ENCODE data around the gene BCL2L1.
"Not testable (repeated sequence)": the region's sequence is repeated elsewhere in the genome, so short reads cannot be mapped to it uniquely, and the experiment has no call there.

Gene BCL2L1

GRCh38 chr20:31663838-31664695 lies 58.6 kb downstream of the BCL2L1 start:
- H3K27ac ChIP-seq: peak overlapping the region; percentile 56
- no peak for DNase-seq (ENCODE audit: low read depth, low spot score)

DNA sequence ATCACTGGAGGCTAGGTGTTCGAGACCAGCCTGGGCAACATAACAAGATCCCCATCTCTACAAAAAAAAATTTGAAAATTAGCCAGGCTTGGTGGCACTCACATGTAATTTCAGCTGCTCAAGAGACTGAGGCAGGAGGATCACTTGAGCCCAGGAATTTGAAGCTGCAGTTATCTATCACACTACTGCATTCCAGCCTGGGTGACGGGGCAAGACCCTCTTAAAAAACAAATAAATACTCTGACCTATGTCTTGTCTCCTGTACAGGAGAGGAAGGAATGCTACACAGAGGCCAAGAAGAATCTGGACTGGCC lies 59.2 kb downstream of the BCL2L1 start:
- peak overlapping the region; percentile 56 for H3K27ac ChIP-seq

GRCh38 chr20:31662372-31662854 lies 60.3 kb downstream of the BCL2L1 start:
- DNase-seq (ENCODE audit: low read depth, low spot score): no peak
- peak overlapping the region; percentile 56 for H3K27ac ChIP-seq

More for the DNA sequence above, 59.2 kb downstream of the BCL2L1 start:
- no peak for DNase-seq (ENCODE audit: low read depth, low spot score)

DNA sequence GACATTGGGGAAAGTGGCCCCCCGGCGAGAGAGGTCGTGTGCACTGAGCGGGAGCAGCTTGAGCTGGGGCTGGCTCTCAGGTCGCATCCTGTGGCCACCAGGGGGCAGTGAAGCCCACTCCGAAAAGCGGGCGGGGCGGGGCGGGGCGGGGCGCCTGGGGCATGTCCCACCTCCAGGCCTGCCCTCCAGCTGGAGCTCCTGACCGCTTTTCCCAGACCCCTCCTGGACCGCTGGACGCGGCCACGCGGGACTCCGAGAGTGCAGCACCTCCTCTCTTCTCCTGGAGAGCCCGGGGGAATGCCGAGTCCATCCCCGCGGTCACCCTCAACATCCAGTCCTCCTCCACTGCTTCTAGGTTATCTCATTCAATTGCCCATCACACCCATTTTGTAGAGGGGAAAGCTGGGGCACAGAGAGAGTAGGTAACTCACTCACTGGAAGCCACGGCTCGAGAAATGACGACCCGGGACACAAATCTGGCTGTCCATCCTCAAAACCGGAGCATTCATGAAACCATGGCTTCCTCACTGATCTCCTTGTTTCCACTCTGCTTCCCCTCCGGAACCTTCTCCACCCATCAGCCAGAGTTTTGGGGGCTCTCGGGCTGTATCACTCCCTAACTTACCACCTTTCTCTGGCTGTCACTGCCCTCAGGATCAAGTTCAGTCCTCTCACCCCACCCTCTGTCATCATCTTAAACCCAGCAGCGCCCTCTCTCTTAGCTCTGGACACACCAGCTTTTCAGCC lies 60.9 kb downstream of the BCL2L1 start:
- DNase-seq (ENCODE audit: low read depth, low spot score): no peak
- peak overlapping the region; percentile 56 for H3K27ac ChIP-seq

DNA sequence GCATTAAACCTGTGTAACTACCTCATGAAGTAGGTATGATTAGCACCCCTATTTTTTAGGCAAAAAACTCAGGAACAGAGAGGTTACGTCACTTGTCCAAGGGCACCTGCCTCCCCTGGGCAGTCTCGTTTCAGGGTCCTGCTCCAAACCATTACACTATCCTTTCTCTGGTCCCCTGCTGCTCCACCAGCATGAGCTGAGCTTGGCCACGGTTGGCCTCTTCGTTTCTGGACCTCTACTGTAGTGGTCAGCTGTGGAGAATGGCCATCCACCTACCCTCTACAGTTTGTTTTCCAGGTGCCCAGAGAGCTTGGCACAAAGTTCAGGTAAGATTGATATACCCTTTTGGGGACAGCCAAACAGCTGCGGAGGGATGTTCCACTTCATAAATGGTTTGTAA lies 68.1 kb downstream of the BCL2L1 start:
- DNase-seq (ENCODE audit: low read depth, low spot score): no peak
- H3K27ac ChIP-seq: no peak overlapping the region

DNA sequence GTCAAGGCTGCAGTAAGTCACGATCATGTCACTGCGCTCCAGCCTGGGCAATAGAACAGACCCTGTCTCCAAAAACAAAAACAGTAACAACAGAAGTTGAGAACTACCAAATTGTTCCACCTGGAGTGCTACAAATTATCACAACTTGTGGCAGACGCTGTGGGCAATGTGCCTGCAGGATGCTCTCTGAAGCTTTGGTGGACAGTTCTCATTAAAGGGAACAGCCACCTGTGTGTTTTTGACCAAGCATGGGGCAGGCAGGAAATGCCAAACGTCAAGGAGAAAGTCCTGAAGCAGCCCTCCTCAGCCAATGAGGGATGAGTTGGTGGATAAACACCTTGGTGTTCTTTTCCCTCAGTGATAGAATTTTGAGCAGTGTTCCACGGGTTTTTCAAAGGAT lies 69.1 kb downstream of the BCL2L1 start:
- no peak for DNase-seq (ENCODE audit: low read depth, low spot score)
- no peak overlapping the region for H3K27ac ChIP-seq

DNA sequence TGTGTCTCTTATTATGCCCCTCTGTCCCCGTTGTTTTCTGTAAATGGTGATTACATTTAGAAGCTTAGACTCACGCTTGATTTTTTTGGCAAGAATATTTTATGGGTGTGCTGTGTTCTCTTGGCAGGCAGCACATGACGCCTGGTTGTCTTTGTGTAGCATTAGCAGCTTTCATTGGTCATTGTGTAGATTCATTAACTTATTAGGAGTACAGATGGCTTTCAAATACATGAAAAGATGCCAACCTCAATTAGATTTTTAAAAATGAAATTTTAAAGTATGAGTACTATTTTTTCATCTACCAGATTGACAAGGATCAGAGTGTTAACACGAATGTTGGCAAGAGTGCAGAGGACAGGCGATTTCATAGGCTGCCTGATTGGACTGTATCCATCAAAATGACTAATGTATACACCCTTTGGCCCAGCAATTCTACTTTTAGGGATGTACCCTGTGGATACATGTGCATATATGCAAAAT lies 69.7 kb downstream of the BCL2L1 start:
- no peak for DNase-seq (ENCODE audit: low read depth, low spot score)
- H3K27ac ChIP-seq: no peak overlapping the region

- DNase-seq (ENCODE audit: low read depth, low spot score); H3K27ac ChIP-seq: not testable (repeated sequence)
Observed at GRCh38 chr20:31648104-31648503, 74.6 kb downstream of the BCL2L1 start.

DNA sequence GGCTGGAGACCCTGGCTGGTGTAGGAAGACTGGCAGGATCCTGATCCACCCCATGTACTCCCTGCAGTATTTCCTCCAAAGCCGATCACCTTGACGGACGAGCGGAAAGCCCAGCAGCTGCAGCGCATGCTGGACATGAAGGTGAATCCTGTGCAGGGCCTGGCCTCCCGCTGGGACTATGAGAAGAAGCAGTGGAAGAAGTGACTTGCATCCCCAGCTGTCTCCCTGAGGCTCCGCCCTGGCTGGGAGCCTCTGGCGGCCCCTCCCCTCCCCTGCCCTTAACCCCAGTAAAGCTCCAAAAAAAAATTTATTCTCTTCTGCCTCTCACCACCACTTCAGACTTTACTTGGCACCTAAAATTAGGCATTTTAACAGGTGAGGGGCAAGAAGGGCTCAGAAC lies 78.0 kb downstream of the BCL2L1 start:
- H3K27ac ChIP-seq: no peak overlapping the region
- DNase-seq (ENCODE audit: low read depth, low spot score): no peak

DNA sequence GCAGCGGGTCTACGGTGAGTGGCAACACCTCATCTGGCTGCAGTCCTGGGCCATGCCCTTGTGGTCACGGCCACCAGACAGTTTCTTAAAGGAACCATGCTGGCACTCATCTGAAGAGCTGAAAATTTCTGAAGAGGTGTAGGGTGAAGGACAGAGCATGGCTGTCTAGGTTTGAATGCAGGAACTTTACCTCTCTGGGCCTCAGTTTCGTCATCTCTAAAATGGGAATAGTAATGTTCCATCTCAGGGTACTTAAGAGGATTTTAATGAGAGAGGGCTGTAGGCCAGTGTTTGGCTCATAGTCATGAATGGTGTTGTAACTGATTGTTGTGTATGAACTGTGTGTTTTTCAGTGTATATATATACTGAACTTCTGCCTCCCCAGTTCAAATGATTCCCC lies 79.1 kb downstream of the BCL2L1 start:
- no peak overlapping the region for H3K27ac ChIP-seq
- DNase-seq (ENCODE audit: low read depth, low spot score): no peak

- no peak for DNase-seq (ENCODE audit: low read depth, low spot score)
- no peak overlapping the region for H3K27ac ChIP-seq
Observed at GRCh38 chr20:31642837-31643236, 79.8 kb downstream of the BCL2L1 start.

DNA sequence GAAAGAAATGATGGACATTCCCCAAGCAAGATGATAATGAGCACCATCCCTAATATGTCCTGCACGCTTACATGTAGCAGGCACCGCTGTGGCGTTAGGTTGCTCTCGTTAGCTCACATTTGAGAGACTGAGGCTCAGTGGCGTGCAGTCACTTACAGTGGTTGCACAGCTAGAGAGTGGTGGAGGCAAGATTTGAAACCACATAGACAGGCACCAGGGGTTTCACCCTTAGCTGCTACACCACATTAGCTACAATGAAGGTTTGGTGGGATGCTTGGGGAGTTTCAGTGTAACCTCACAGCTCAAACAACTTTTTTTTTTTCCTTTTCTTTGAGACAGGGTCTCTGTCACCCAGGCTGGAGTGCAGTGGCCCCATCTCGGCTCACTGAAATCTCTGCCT lies 81.3 kb downstream of the BCL2L1 start:
- H3K27ac ChIP-seq: no peak overlapping the region
- DNase-seq (ENCODE audit: low read depth, low spot score): no peak

- H3K27ac ChIP-seq: no peak overlapping the region
- no peak for DNase-seq (ENCODE audit: low read depth, low spot score)
Observed at GRCh38 chr20:31640259-31640658, 82.4 kb downstream of the BCL2L1 start.

DNA sequence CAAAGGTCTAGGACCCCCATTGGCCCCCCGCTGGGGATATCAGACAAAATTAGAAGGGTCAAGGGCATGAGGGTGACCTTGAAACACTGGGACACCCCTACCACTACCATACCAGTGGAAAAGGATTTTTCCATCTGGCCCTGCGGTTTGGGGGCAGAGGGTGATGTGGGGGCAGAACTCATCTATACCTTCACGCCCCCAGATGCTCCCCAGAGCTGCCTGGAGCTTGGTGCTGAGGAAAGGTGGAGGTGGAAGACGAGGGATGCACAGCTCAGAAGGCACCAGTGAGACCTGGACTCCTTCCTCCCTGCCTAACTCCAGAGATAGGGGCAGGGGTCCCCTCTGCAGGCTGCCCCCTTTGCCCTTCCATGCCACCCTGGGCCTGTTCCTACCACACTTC lies 83.9 kb downstream of the BCL2L1 start:
- H3K27ac ChIP-seq: no peak overlapping the region
- DNase-seq (ENCODE audit: low read depth, low spot score): no peak

DNA sequence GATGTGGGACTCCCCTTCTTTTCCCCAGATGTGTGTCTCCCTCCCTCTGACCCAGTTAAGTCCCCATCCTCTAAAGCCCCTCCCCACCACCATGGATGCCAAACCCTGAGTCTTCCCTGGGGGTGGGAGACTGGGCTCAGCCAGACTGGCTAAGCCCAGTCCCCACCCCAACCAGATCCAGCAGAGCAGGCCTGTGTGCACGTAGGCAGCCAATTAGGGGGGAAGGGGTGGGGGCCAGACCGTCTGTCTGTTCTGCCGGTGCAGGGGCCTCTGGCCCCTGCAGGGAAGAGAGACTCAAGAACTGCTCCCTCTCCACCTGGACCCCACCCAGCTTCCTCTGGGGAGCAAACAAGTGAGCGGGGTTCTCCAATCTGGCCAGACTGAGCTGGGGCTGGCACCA lies 84.4 kb downstream of the BCL2L1 start:
- no peak overlapping the region for H3K27ac ChIP-seq
- DNase-seq (ENCODE audit: low read depth, low spot score): no peak

DNA sequence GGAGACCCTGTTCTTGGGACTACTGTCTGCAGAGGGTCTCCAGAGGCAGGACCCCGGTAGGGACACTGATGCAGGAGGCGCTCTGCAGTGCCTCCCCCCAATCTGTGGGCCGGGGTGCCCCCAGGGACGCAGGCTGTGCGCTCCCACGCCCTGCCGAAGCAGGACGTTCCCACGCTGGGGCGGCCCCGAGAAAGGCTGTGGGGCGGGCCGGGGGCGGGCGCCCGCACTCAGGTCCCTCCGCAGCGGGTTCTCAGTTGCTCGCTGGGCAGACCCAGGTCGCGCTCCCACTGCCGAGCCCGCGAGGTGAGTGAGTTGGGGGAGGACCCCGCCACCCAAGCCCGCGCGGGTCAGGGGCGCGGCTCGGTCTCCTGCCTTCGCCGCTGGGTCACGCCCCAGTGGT lies 85.0 kb downstream of the BCL2L1 start, which contains the start of gene COX4I2:
TSS of gene COX4I2 (plus strand) at position 253 of the 400 bp plus-strand sequence. CDS start 1,106 bp downstream, outside the sequence.
- DNase-seq (ENCODE audit: low read depth, low spot score): no peak
- no peak within 1 kb of the TSS for H3K27ac ChIP-seq

GRCh38 chr20:31633339-31633914 lies 89.2 kb downstream of the BCL2L1 start:
- DNase-seq (ENCODE audit: low read depth, low spot score): no peak
- no peak overlapping the region for H3K27ac ChIP-seq

DNA sequence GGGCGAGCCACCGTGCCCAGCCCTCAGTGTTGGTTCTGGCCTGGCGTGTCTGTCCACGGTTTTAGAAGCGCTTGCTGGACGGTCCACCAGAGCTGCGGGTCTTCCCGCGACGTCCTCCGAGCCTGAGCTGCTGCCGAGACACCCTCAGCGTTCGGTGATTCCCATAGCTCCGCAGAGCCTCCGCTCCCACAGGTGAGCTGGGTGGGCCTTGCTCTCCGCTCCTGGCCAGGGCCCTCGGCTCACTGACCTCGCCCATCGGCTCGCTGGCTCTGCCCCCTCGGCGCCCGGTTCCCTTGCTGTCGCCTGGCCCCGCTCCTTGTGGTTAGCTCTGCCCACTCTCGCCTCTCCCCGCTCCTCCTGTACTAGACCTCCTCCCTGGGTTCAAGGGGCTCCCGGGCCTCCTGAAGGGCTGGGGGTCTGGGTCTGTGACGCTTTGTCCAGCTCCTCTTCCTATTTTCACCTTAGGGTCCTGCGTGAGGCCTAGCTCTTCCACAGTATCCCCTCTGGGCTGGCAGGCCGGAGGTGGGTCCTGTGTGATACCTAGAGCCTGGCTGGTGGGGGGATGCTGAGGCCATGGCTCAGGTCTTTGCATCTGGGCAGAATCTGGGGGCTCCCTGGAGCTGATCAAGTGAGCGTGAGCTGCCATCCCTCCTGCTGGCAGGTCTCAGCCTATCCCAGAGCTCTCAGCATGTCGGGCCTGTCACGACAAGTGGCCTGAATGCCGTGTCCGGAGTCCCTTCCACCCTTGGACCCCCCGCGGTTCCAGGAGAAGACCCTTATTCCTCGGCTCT lies 89.9 kb downstream of the BCL2L1 start:
- no peak for DNase-seq (ENCODE audit: low read depth, low spot score)
- no peak overlapping the region for H3K27ac ChIP-seq

GRCh38 chr20:31630187-31630790 lies 92.4 kb downstream of the BCL2L1 start:
- H3K27ac ChIP-seq: no peak overlapping the region
- DNase-seq (ENCODE audit: low read depth, low spot score): no peak

DNA sequence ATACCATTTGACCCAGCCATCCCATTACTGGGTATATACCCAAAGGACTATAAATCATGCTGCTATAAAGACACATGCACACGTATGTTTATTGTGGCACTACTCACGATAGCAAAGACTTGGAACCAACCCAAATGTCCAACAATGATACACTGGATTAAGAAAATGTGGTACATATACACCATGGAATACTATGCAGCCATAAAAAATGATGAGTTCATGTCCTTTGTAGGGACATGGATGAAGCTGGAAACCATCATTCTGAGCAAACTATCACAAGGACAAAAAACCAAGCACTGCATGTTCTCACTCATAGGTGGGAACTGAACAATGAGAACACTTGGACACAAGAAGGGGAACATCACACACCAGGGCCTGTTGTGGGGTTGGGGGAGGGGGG lies 94.6 kb downstream of the BCL2L1 start:
- DNase-seq (ENCODE audit: low read depth, low spot score); H3K27ac ChIP-seq: not testable (repeated sequence)

All from epithelial cell of prostate (primary cell).